Neural crest cell (in vitro differentiated cells): ENCODE data around the gene DHX8. TPM values are rescaled to one million over a fixed set of nuclear protein-coding genes. Genes with fewer than 3 reads are reported as not detected.

Source experiments
- DNase-seq: peaks from one replicate; pipeline ENCODE4 v3.0.0; 2021; ENCODE audit warnings: low read depth, mixed read lengths, low spot score
- H3K27ac Mint-ChIP-seq: one replicate; pipeline ENCODE4 v1.8.0; 2021; ENCODE audit warnings: mild to moderate bottlenecking, mixed read lengths; ENCODE audit not compliant: unreplicated experiment
- H3K27me3 Mint-ChIP-seq: 2 replicates; pipeline ENCODE4 v1.8.0; 2021; ENCODE audit warnings: low read depth, mild to moderate bottlenecking, mixed read lengths
- H3K36me3 Mint-ChIP-seq: 2 replicates; pipeline ENCODE4 v1.8.0; 2021; ENCODE audit warnings: low read depth, mild to moderate bottlenecking, mixed read lengths
- H3K4me1 Mint-ChIP-seq: 2 replicates; pipeline ENCODE4 v1.8.0; 2021; ENCODE audit warnings: mixed read lengths
- H3K4me3 Mint-ChIP-seq: one replicate; pipeline ENCODE4 v1.8.0; 2021; ENCODE audit warnings: mild to moderate bottlenecking, mixed read lengths
- H3K9me3 Mint-ChIP-seq: 2 replicates; pipeline ENCODE4 v1.8.0; 2021; ENCODE audit warnings: mixed read lengths
- long read RNA-seq: library from polyadenylated mRNA; unstranded; transcript quantifications from one replicate; pipeline ENCODE4 v2.0.0, GENCODE V29; 2020
- total RNA-seq: library from RNA; stranded (reverse); gene quantifications from 2 replicates; pipeline ENCODE4 v1.2.1, GENCODE V29; 2021
- TF ChIP-seq, protein P1 (sequence below): fragments of 200-600 bp; sonication (generic); conservative IDR thresholded peaks from 2 replicates; pipeline ENCODE4 v1.5.0; 2021; ENCODE audit warnings: antibody characterized with exemption, mild to moderate bottlenecking

Gene DHX8
- 56.9 and 68.0 TPM in 2 replicates for total RNA-seq
- long read RNA-seq, full-length matches to known transcripts, result 20 of 33 reads
- long read RNA-seq, partial matches to known transcripts, result 8 of 33 reads
- long read RNA-seq, other reads (novel, unspliced or antisense), result 5 of 33 reads

DNA sequence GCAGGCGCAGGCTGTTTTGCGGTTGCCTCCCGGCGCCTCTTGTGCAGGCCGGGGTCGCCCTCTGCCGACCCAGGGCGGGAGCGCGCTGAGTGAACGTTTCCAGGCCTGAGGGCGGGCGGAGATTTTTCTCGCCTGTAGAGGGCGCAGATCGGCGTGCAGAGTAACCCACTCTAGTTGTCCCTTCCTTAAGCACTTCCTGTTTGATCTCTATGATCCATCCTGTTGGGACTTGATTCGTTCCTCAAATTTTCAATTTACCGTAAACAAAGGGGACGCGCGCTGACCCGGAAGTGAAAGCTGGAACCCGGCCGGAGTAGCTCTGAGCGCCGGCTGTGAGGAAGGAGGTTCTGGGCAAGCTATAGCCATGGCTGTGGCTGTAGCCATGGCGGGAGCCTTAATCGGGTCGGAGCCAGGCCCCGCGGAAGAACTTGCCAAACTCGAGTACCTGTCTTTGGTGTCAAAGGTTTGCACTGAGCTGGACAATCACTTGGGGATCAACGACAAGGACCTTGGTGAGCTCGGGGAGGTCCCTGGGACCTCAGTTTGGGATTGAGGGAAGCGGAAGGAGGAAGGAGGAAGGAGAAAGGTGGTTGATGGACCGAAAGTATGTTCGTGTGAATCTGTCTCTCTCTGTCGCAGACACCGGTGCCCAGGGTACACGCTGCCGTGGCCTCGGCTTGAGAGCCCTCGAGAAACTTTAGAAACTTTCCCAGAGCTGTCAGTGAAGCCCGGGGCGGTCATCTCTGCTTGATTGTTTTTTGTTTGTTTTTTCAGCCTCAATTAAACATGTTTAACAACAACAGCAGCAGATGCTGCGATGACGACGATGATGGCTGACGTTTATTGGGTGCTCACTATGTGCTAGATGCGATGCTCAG lies at the start of gene DHX8:
TSS of gene DHX8 (plus strand) at position 302 of the 878 bp plus-strand sequence. CDS start at position 365, 63 bp downstream.
- Mint-ChIP-seq H3K27ac (peak within 1 kb of the TSS; percentile 99), H3K27me3 (no peaks in the 10 kb centered on the region), H3K36me3 (no peaks in the 10 kb centered on the region), H3K4me1 (peaks cover 18% of the 10 kb centered on the region), H3K9me3 (no peaks in the 10 kb centered on the region), H3K4me3 (peak within 1 kb of the TSS; percentile 100)
- DNase-seq, result peak; percentile 99
- TF ChIP-seq, protein P1, sequence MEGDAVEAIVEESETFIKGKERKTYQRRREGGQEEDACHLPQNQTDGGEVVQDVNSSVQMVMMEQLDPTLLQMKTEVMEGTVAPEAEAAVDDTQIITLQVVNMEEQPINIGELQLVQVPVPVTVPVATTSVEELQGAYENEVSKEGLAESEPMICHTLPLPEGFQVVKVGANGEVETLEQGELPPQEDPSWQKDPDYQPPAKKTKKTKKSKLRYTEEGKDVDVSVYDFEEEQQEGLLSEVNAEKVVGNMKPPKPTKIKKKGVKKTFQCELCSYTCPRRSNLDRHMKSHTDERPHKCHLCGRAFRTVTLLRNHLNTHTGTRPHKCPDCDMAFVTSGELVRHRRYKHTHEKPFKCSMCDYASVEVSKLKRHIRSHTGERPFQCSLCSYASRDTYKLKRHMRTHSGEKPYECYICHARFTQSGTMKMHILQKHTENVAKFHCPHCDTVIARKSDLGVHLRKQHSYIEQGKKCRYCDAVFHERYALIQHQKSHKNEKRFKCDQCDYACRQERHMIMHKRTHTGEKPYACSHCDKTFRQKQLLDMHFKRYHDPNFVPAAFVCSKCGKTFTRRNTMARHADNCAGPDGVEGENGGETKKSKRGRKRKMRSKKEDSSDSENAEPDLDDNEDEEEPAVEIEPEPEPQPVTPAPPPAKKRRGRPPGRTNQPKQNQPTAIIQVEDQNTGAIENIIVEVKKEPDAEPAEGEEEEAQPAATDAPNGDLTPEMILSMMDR, result peak; percentile 100

DNA sequence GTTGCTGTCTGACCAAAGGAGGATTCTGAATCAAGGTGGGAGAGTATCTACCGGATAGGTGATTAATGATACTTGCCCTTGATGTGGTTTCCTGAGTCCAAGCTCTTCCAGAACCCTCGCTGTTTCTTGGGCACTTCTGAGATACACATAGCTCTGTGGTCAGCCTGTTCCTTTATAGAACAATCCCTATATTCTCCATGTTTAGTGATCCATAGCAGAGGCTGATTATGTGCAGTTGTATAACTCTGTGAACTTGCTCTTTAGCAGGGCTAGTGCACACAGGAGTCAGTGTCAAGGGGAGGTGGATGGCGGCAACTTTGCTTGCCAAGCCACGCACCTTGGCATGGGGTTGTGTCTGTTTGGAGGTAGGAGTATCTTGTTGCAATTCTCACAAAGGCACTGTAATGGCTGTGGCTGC lies 48.9 kb upstream of the DHX8 start:
- no peak overlapping the region for H3K27ac Mint-ChIP-seq
- H3K4me1 Mint-ChIP-seq, result peaks cover 16% of the 10 kb centered on the region
- TF ChIP-seq, protein P1, result no peak
- peaks cover 9% of the 10 kb centered on the region for H3K27me3 Mint-ChIP-seq
- no peaks in the 10 kb centered on the region for H3K36me3 Mint-ChIP-seq
- no peak for DNase-seq
- no peak overlapping the region for H3K4me3 Mint-ChIP-seq
- no peaks in the 10 kb centered on the region for H3K9me3 Mint-ChIP-seq

DNA sequence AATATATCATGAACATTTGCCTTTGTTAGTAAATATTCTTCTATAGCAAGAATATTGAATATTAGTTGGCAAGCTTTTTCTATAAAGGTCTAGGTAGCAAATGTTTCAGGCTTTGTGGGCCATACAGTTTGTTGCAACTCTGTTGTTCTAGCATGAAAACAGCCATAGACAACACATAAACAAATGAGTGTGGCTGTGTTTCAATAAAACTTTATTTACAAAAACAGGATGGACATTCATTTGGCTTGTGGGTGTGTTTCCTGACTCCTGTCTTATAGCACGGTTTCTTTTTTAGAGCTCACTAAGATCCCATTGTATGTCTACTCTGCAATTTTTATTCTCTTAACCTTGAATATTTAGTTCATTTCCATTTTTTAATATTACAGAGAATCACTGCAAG lies 46.0 kb upstream of the DHX8 start:
- H3K4me1 Mint-ChIP-seq, result peaks cover 6% of the 10 kb centered on the region
- peaks cover 9% of the 10 kb centered on the region for H3K27me3 Mint-ChIP-seq
- no peak overlapping the region for H3K27ac Mint-ChIP-seq
- TF ChIP-seq, protein P1, result no peak
- DNase-seq, result no peak
- H3K36me3 Mint-ChIP-seq, result no peaks in the 10 kb centered on the region
- no peak overlapping the region for H3K4me3 Mint-ChIP-seq
- H3K9me3 Mint-ChIP-seq, result no peaks in the 10 kb centered on the region

DNA sequence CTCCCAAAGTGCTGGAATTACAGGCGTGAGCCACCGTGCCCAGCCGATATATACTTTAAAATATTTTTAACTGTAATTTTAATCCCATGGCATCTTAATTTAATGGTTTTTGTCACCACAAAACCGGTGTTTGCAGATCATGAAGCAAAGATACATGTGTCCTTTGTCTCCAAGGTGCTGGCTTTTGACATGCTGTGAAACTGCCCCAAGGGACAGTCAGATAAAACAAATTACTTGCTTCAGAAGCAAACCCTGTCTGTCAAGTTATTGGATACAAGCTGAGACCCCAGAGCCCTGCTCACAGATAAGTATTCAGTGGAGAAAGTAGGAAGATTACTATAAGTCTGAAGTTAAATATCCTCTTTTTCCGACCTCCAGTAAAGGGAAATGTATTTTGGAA lies 45.1 kb upstream of the DHX8 start:
- Mint-ChIP-seq H3K27ac (no peak overlapping the region), H3K9me3 (no peaks in the 10 kb centered on the region), H3K4me1 (peaks cover 6% of the 10 kb centered on the region), H3K27me3 (peaks cover 9% of the 10 kb centered on the region), H3K36me3 (no peaks in the 10 kb centered on the region), H3K4me3 (no peak overlapping the region)
- TF ChIP-seq, protein P1, result no peak
- no peak for DNase-seq

DNA sequence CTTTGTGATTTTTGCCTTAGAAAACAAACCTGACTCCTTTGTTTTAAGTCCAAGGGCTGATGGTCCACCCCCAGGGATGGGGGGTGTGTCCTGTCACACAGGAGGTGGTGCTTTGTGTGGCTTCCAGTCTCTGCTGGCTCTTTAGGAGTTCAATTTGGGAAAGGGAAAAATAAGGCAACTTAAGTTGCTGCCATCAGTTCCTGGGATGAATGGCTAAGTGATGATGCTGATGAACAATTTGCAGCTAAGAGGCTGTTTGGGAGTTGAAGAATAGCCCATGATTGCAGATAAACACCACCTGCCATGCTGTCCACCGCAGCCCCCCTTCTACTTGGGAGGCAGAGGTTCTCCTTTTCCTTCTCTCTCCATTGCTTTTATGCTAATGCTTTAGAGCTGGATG lies 44.7 kb upstream of the DHX8 start:
- no peaks in the 10 kb centered on the region for H3K9me3 Mint-ChIP-seq
- no peak for DNase-seq
- TF ChIP-seq, protein P1, result no peak
- no peak overlapping the region for H3K4me3 Mint-ChIP-seq
- H3K27me3 Mint-ChIP-seq, result peaks cover 9% of the 10 kb centered on the region
- no peak overlapping the region for H3K27ac Mint-ChIP-seq
- peaks cover 6% of the 10 kb centered on the region for H3K4me1 Mint-ChIP-seq
- no peaks in the 10 kb centered on the region for H3K36me3 Mint-ChIP-seq
